ENCODE results near the gene SAMM50.

SAMM50 gene

DNA sequence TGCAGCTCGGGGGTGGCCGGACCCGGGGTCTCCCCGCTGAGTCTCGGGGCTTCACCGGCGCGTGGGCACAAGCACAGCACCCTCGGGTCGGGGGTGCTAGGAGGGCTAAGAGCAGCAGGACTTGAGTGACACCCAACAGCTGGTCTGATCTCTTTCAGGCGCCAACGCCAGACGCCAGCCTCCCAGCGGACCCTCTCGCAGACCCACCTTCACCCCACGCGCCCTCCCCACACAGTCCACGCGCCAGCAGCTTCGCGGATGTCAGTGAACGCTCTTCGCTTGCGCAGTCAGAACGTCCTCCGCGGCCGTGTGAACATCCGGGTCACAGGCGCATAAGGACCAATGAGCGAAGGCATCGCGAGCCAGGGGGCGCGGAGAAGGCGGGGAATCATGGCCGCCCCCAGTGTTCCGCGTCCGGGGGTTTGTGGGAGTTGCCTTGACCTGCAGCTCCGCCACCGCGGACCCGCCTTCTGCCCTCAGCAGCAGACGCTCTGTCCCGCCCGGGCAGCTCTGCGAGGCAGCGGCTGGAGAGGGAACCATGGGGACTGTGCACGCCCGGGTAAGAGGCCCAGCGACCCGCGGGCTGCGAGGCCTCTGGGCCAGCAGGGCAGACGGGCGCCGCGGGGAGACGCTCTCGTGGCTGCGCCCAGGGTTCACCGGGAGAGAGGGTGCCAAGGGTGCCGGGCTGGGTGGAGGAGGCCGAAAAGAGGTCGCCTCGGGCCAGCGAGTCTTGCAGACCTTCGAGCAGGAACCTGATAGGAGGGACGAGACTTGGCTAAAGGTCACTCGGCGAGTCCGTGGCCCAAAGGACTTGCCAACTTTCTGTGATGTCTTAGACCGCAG, at the start of gene SAMM50:
SAMM50 (plus strand) TSS at position 403 of the 843 bp plus-strand sequence; CDS start at position 539, 136 bp downstream.
- peak; percentile 98 for DNase-seq (ENCODE audit: low spot score)

- no peak for DNase-seq (ENCODE audit: low spot score)
Measured at GRCh38 chr22:43905681-43906080, 49.6 kb upstream of the SAMM50 start.

GRCh38 chr22:43909708-43910107, 45.5 kb upstream of the SAMM50 start:
- no peak for DNase-seq (ENCODE audit: low spot score)

- no peak for DNase-seq (ENCODE audit: low spot score)
Measured at GRCh38 chr22:43910178-43910695, 45.0 kb upstream of the SAMM50 start.

DNA sequence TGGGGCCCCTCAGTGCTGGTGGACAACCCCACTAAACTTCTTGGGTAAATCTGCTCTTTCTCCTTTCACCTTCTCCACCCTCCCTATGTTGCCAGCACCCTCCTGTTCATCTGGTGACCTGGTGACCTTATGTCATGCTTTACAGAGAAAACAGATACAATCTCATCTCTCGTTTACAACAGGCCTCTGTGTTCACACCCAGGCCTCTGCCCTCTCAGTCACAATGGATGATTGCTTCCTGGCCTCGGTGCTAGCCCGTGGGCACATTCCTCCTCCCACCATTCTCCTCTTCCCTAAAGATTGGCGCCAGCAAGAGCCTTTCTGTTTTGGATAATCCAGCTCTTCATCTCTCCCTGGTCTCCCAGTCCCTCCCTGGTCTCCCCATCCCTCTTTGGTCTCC, 43.9 kb upstream of the SAMM50 start:
- no peak for DNase-seq (ENCODE audit: low spot score)

DNA sequence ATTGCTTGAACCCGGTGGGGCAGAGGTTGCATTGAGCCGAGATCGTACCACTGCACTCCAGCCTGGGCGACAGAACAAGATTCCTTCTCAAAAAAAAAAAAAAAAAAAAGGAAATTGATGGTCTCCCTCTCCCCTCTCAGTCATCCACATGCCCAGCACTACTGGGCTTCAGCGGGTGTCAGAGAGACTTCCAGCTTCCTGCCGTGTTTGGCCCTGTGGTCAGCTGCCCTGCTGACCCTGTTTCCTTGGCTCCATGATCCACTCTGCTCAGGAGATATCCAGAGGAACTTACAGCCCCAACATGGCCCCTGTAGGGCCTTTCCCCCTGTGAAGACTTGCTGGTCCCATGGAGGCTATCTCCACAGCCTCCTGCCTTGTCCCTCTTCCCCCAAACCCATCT, 37.7 kb upstream of the SAMM50 start:
- no peak for DNase-seq (ENCODE audit: low spot score)

DNA sequence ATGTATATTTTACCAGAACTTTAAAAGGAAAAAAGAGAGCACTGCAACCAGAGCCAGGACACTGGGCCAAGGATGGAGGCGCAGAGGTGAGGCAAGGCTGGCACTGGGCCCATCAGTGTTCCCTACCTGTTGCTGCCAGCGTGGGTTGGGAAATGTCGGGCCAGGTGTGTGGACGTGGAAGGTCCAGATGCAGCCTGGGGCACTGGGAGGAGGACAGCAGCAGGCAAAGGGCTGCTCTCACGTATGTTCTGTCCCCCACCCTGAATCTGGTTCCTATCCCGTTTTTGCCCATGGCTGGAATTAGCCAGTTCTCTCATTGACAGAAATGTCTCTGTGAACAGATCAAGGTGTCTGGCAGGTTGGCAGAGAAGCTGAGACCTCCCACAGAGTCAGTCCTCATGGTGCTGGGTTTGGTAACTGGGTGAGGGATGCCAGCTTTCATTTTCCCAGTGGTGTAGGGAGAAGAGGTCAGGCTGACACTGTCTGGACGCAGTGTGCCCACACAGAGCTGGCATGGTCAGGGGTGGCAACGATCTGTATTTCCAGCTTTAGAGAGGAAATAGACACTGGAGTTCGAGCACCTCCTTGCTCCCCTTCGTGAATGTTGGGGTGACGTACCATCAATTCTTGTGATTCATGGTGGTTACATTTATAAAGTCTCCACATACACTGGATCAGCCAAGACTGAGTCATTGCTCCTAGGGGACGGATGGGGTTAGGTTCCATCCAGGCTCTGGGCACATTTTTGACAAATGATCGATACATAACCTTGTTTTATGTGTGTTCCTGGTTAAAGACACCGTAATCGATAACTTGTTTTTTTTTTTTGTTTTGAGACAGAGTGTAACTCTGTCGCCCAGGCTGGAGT, 35.9 kb upstream of the SAMM50 start:
- DNase-seq (ENCODE audit: low spot score): peak; percentile 72

GRCh38 chr22:43921370-43921769, 33.9 kb upstream of the SAMM50 start:
- peak; percentile 89 for DNase-seq (ENCODE audit: low spot score)

- DNase-seq (ENCODE audit: low spot score): no peak
Measured at GRCh38 chr22:43922123-43922522, 33.1 kb upstream of the SAMM50 start.

DNA sequence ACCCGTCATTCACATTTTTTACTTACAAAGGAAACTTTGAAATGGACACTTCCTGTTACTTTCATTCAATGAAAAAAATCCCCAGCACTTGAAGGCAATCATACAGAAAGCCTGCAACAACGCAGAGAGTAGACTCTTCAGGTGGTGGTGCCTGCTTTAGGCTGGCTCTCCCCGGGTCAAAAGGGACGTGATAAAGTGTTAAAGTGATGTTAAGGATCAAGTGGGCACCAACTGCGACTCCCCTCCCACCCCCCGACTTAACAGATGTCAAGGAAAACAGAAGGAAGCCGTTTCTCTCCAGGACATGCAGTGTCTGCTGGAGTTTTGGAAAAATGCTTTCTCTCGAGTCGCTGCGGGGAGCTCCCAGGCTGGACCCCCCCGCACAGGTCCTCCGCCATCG, 32.1 kb upstream of the SAMM50 start:
- no peak for DNase-seq (ENCODE audit: low spot score)

DNA sequence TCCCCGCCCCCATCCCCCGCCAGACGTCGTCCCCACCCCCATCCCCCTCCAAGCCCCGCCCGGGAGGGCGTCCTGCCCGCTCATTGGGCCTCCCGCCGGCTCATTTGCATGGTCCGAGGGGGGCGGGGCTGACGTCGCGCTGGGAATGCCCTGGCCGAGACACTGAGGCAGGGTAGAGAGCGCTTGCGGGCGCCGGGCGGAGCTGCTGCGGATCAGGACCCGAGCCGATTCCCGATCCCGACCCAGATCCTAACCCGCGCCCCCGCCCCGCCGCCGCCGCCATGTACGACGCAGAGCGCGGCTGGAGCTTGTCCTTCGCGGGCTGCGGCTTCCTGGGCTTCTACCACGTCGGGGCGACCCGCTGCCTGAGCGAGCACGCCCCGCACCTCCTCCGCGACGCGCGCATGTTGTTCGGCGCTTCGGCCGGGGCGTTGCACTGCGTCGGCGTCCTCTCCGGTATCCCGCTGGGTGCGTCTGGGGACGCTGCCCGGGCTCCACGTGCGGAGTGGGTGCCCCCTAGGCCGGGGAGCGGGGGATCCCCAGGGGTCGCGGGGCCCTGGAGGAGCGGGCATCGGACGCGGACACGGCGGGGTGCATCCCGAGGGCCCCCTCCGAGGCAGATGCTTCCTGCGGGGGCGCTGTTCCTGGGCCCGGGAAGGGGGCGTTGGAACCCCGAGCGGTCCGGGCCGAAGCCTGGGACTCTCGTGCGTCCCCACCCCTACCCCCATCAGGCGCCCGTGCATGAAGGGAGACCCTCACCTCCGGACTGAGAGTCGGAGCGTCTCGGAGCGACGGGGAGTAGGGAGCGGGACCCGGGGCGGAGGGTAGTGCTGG, 31.4 kb upstream of the SAMM50 start, which contains the start of gene PNPLA3:
PNPLA3 (plus strand) TSS at position 175 of the 834 bp plus-strand sequence; CDS start at position 282, 107 bp downstream.
- DNase-seq (ENCODE audit: low spot score): peak; percentile 96

- no peak for DNase-seq (ENCODE audit: low spot score)
Measured at GRCh38 chr22:43924877-43925276, 30.4 kb upstream of the SAMM50 start.

DNA sequence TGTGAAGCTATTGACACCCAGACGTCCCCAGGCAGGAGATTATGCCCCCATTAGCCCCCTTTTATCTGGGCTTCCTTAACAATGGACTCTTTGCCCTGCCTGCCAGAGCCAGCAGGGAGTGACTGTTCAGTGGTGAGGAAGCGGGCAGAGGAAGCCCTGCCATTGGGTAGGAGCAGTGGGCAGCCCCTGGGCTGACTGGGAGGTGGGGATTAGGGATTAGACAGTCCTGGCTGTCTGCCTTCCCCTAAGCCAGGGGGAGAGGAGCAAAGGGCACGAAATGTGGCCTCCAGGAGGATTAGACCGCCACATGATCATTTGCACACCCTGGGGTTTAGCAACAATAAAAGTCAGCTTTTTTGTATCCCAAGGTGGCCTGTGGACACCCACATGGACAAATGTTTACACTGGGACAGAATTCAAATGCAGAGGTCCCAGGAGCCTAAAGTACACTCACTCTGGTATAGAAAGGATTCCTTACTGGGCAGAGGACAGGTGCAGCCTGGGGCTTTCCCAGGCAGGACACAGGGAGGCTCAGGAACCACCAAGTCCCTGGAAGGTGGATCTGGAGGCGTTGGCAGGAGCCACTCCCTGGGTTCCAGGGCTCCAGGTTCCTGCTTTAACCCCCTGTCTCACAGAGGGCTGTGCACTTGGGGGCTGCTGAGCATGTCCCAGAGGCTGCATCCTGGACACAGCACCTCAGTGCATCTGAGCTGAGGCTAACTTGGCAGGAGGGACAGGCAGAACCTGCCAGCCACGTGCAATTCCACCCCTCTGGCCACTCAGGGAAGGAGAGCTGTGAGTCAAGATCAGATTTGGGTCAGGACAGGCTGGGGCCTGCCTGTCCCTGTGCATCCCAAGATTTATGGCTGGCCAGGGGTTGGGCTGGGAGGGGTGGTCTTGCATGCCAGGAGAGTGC, 29.6 kb upstream of the SAMM50 start:
- no peak for DNase-seq (ENCODE audit: low spot score)

GRCh38 chr22:43926349-43926710, 28.9 kb upstream of the SAMM50 start:
- no peak for DNase-seq (ENCODE audit: low spot score)

DNA sequence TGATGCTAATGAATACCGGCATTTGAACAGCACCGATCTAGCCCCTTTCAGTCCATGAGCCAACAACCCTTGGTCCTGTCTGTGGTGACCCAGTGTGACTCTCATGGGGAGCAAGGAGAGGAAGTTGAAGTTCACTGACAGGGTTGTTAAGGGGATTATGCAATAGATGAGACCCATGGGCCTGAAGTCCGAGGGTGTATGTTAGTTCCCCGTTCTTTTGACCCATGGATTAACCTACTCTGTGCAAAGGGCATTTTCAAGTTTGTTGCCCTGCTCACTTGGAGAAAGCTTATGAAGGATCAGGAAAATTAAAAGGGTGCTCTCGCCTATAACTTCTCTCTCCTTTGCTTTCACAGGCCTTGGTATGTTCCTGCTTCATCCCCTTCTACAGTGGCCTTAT, 26.8 kb upstream of the SAMM50 start:
- no peak for DNase-seq (ENCODE audit: low spot score)

DNA sequence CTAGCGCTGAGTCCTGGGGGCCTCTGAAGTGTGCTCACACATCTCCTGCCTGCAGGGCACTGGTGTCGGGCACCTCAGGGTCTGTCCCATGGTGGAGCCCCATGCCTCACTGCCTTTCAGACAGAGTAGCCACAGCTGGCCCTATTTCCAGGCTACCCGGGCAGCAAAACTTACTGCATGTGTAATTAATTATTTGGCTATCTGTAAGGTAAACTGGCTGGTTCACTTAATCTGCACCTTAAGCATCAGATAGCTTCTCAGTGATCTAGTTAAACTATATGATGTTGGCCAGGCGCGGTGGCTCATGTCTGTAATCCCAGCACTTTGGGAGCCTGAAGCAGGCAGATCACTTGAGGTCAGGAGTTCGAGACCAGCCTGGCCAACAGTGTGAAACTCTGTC, 26.3 kb upstream of the SAMM50 start:
- no peak for DNase-seq (ENCODE audit: low spot score)

DNA sequence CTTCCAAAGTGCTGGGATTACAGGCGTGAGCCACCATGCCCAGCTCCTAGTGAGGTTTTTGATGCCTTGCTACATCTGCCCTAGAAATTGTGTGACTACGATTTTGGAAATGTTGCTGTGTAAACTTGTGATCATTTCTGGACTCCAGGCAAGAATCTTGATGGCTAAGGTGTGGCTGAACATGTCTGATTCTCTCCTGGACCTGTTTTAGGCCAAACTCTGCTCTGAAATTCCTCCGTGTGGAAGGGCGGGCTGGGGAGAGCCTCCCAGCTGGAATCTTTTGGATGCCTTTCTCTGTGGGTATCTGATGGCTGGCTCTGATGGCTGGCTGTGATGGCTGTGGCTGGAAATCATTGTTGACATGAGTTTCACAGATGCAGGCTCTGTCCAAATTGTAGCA, 23.5 kb upstream of the SAMM50 start:
- DNase-seq (ENCODE audit: low spot score): no peak

GRCh38 chr22:43941449-43941848, 13.8 kb upstream of the SAMM50 start:
- DNase-seq (ENCODE audit: low spot score): no peak

- DNase-seq (ENCODE audit: low spot score): no peak
Measured at GRCh38 chr22:43944670-43945430, 10.4 kb upstream of the SAMM50 start.

All from AG20443 (cell line).